Epithelial cell of prostate (primary cell): ENCODE data around the gene CAT.

Source experiments
- DNase-seq: peaks from one replicate; pipeline ENCODE4 v3.0.0-alpha.2; 2011; ENCODE audit warnings: low read depth, low spot score
- H3K27ac ChIP-seq: fragments of 450-650 bp; 2 replicates; pipeline ENCODE4 v1.5.1; 2017; ENCODE audit warnings: mild to moderate bottlenecking

The CAT gene

DNA sequence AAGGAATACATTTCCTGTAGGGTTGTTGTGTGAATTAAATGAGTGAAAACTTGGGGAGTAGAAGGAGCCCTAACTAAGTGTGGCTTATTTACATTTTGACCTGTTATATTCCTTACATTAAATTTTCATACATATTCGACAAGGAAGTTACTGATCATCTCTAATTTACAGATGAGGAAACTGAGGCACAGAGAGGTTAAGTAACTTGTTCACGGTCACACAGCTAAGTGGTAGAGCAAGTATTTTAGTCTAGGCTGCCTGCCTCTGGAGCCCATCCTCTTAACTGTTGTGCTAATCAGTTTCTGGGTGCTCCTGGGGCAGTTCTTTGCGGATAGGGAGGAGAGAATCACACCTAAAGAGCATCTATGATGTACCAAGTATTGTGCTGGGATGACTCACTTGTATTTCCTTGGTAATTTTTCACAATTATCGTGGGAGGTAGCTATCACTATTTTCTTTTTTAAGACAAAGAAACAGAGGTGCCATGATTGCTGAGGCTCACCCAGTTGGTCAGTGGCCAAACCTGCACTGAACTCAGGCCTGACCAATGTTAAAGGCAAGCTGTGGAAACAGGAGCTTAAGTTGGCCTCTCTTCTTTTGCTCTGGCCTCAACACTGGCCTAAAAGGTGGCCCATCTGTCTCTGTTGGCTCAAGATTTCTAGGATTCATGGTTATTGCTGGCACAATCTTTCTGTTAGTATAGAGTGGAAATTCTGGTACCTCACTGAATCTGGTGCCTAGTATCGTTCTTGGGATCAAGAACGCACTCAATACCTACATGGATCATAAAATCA is 77.7 kb downstream of the CAT start:
- no peak for DNase-seq
- no peak overlapping the region for H3K27ac ChIP-seq

DNA sequence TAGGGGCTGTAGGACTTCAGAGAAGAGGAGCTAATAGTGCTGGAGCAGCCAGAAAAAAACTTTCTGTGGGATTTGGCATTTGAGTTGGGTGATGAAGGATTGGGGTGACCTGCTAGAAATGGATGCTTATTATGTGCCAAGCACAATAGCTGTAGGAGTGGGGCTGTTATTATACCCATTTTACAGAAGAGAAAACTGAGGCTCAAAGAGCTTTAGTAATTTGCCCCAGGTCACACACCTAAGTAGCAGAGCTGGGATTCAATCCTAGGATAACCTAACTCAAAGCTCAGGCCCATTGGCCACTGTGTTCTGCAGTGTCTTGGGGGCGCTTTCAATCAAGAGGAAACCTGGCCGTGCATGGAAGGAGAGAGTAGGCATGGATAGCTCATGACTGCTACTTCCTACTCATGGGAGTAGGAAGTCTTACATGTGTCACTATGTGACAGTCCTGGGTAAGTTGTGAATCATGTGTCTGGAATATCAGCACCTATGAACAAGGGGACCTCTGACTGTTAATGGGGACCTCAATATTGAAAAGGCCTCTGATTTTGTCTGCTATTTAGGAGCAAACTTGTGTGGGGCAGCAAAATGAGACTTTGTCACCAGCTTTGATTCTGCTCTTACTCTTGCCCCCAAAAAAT is 81.0 kb downstream of the CAT start:
- no peak overlapping the region for H3K27ac ChIP-seq
- DNase-seq, result no peak

GRCh38 chr11:34521265-34521664 is 82.5 kb downstream of the CAT start:
- no peak for DNase-seq
- no peak overlapping the region for H3K27ac ChIP-seq
